ENCODE data around the gene THRB. TPM values are rescaled to one million over a fixed set of nuclear protein-coding genes. Genes with fewer than 3 reads are reported as not detected.

Gene THRB
- polyA plus RNA-seq, 2 of the 4 experiments (the other 2 are of a cell fraction) = 2.0 to 2.3 TPM

DNA sequence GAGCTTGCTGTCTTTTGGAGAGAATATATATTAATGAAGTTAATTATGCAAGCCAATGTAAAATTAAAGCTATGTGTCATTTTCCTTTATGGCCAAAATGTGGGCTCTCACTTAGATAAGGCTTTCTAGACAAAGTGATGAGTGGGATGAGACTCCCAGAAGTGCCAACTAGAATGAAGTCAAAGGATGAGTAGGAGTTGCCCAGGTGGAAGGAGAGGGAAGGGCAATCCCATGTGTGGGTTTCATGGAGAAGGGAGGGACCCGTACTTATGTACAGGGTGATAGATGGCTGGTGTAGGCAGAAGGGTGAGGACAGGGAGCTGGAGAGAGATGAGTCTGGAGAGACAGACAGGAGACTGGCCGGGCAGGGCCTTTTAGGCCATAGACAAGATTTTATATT, 239.2 kb downstream of the THRB start:
- WGBS (ENCODE audit: missing lambda C conversion rate) = 74% methylated on average over 2 of the region's 2 CpGs
- Histone ChIP-seq H3K9me3 (no peaks in the 10 kb centered on the region), H3K27ac (no peak overlapping the region), H3K4me3 (no peak overlapping the region), H3K4me1 (no peaks in the 10 kb centered on the region), H3K4me2 (no peak overlapping the region)
- FAIRE-seq = no peak
- no peak for ATAC-seq
- ChIA-PET POLR2A (no interaction called here), CTCF (interaction anchor here (0.9 to 1.1 kb wide), 2 partner anchors 9 to 425 kb away, joined by 3 read pairs; no protein-coding TSS in a partner anchor)
- TF ChIP-seq POLR2AphosphoS2 (conservative IDR thresholded peaks at IDR 0.05; ENCODE audit: low read length) (no peak), MAZ (IDR thresholded peaks at IDR 0.05; ENCODE audit: borderline replicate concordance, low read depth, low read length) (no peak), FOSL2 (IDR thresholded peaks at IDR 0.05) (no peak), FOSL2 (CRISPR knock-in tag; IDR thresholded peaks at IDR 0.05) (no peak), ZNF302 (CRISPR knock-in tag; IDR thresholded peaks at IDR 0.05) (no peak), FOXS1 (CRISPR knock-in tag; IDR thresholded peaks at IDR 0.05) (no peak)
- TF ChIP-seq, protein P1, sequence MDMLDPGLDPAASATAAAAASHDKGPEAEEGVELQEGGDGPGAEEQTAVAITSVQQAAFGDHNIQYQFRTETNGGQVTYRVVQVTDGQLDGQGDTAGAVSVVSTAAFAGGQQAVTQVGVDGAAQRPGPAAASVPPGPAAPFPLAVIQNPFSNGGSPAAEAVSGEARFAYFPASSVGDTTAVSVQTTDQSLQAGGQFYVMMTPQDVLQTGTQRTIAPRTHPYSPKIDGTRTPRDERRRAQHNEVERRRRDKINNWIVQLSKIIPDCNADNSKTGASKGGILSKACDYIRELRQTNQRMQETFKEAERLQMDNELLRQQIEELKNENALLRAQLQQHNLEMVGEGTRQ (IDR thresholded peaks at IDR 0.05) = no peak
- no peak for DNase-seq (ENCODE audit: low read depth in 1 of 2, low spot score in 1 of 2)

DNA sequence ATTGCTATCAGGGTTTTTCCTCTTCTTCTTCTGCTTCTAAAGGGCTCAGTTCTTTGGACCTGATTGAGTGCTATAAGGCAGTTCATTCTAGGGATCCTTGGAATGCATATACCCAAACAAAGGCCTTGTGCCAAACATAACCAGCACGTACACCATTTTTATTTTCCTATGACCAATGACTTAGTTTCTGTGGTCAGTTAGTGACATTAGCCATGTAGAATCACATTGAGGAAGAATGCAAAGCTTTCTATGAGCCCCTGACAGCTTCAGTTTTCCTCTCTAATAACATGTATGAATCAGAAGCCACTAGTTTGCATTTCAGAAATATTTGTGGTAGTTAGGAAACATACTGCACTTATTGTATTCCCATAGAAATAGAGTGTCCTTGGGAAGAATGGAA, 240.0 kb downstream of the THRB start:
- H3K4me2 ChIP-seq = no peak overlapping the region
- DNase-seq (ENCODE audit: low read depth in 1 of 2, low spot score in 1 of 2) = no peak
- WGBS (ENCODE audit: missing lambda C conversion rate) = 78% methylated on average over 1 of the region's 1 CpG
- ChIA-PET CTCF (interaction anchor here (0.6 to 1.1 kb wide), 3 partner anchors 15 to 507 kb away, joined by 3 read pairs; no protein-coding TSS in a partner anchor), POLR2A (no interaction called here)
- H3K27ac ChIP-seq = no peak overlapping the region
- no peak for TF ChIP-seq NR3C1 (IDR thresholded peaks at IDR 0.05)
- no peak for TF ChIP-seq FOSB (CRISPR knock-in tag; IDR thresholded peaks at IDR 0.05)
- TF ChIP-seq MAZ (IDR thresholded peaks at IDR 0.05; ENCODE audit: borderline replicate concordance, low read depth, low read length) = no peak
- TF ChIP-seq, protein P2, sequence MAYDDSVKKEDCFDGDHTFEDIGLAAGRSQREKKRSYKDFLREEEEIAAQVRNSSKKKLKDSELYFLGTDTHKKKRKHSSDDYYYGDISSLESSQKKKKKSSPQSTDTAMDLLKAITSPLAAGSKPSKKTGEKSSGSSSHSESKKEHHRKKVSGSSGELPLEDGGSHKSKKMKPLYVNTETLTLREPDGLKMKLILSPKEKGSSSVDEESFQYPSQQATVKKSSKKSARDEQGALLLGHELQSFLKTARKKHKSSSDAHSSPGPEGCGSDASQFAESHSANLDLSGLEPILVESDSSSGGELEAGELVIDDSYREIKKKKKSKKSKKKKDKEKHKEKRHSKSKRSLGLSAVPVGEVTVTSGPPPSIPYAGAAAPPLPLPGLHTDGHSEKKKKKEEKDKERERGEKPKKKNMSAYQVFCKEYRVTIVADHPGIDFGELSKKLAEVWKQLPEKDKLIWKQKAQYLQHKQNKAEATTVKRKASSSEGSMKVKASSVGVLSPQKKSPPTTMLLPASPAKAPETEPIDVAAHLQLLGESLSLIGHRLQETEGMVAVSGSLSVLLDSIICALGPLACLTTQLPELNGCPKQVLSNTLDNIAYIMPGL (CRISPR knock-in tag; IDR thresholded peaks at IDR 0.05; ENCODE audit: borderline replicate concordance) = no peak
- TF ChIP-seq RCOR1 (IDR thresholded peaks at IDR 0.05; ENCODE audit: low read depth, low read length) = no peak
- no peak for TF ChIP-seq HEYL (CRISPR knock-in tag; IDR thresholded peaks at IDR 0.05)
- TF ChIP-seq NPAS2 (CRISPR knock-in tag; IDR thresholded peaks at IDR 0.05; ENCODE audit: borderline replicate concordance) = no peak
- no peak for TF ChIP-seq KDM1A (IDR thresholded peaks at IDR 0.05; ENCODE audit: low read depth)
- no peak for TF ChIP-seq ZFP36 (IDR thresholded peaks at IDR 0.05; ENCODE audit: borderline replicate concordance, partially characterized antibody)
- no peak for TF ChIP-seq ESRRA (IDR thresholded peaks at IDR 0.05; ENCODE audit: borderline replicate concordance, low read length)
- TF ChIP-seq PHF8 (IDR thresholded peaks at IDR 0.05; ENCODE audit: borderline replicate concordance, low read depth) = no peak
- no peak for TF ChIP-seq CEBPB (IDR thresholded peaks at IDR 0.05)
- TF ChIP-seq RAD21 (conservative IDR thresholded peaks at IDR 0.05 in 1 of 2, IDR thresholded peaks at IDR 0.05 in 1 of 2) = no peak
- TF ChIP-seq, protein P3, sequence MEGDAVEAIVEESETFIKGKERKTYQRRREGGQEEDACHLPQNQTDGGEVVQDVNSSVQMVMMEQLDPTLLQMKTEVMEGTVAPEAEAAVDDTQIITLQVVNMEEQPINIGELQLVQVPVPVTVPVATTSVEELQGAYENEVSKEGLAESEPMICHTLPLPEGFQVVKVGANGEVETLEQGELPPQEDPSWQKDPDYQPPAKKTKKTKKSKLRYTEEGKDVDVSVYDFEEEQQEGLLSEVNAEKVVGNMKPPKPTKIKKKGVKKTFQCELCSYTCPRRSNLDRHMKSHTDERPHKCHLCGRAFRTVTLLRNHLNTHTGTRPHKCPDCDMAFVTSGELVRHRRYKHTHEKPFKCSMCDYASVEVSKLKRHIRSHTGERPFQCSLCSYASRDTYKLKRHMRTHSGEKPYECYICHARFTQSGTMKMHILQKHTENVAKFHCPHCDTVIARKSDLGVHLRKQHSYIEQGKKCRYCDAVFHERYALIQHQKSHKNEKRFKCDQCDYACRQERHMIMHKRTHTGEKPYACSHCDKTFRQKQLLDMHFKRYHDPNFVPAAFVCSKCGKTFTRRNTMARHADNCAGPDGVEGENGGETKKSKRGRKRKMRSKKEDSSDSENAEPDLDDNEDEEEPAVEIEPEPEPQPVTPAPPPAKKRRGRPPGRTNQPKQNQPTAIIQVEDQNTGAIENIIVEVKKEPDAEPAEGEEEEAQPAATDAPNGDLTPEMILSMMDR (IDR thresholded peaks at IDR 0.05) = no peak
- FAIRE-seq = no peak
- no peak for ATAC-seq
- no peaks in the 10 kb centered on the region for H3K9me3 ChIP-seq
- H3K4me3 ChIP-seq = no peak overlapping the region
- no peaks in the 10 kb centered on the region for H3K4me1 ChIP-seq

DNA sequence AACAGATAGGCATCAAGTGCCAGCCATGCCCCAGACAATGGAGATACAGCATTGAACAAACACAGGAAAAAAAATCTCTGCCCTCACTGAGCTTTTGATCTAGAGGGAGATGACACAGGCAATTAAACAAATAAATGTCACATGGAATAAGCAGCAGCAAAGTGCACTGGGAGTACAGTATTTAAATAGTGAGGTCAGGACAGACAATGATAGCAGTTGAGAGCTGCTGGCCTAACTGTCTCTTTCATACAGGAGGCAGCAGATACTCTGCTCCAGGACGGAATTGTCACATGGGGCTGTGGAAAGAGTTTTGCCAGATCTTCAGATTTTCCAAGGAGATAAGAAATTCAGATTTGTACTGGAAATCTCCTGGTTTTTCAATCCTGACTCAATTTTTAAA, 241.3 kb downstream of the THRB start:
- H3K27ac ChIP-seq = no peak overlapping the region
- no peak overlapping the region for H3K4me2 ChIP-seq
- 50% methylated on average over 1 of the region's 1 CpG for WGBS (ENCODE audit: missing lambda C conversion rate)
- FAIRE-seq = no peak
- no peaks in the 10 kb centered on the region for H3K9me3 ChIP-seq
- POLR2A ChIA-PET = no interaction called here
- peak in 1 of 2 experiments; percentile 43; a peak in 1 of 6 replicates for ATAC-seq
- H3K4me3 ChIP-seq = no peak overlapping the region
- DNase-seq (ENCODE audit: low read depth in 1 of 2, low spot score in 1 of 2) = peak in 1 of 2 experiments; percentile 11
- TF ChIP-seq HOXA7 (CRISPR knock-in tag; IDR thresholded peaks at IDR 0.05) (no peak), RFX5 (IDR thresholded peaks at IDR 0.05) (no peak)
- CTCF ChIA-PET = no interaction called here
- no peaks in the 10 kb centered on the region for H3K4me1 ChIP-seq
